DMS 273 treated with DMSO at 0.1 percent for 48 hours (cell line): ENCODE results near the gene C1orf174.
"Not testable (repeated sequence)": the region's sequence is repeated elsewhere in the genome, so short reads cannot be mapped to it uniquely, and the experiment has no call there.

Source experiments
- DNase-seq: peaks from one replicate; lab custom pipeline; 2025; lab: John Stamatoyannopoulos, UW

Gene C1orf174

DNA sequence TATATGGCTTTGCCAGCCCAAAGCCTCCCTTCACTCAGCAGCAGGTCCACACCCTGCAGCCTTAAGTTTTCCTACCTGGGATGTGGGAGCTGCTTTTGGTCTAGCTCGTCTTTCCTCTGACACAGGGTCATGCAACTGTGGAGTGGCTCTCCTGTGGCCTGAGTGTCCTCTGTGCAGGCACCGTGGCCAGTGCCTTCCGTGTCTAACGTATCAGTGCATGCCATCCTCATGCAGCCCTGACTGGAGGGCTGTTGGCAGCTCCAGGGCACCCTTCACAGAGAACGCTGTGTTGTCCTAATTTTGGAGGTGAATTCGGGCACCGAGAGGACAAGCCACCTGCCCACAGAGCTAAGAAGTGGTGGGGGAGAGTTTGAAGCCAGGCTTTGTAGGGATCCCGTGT lies 25.7 kb upstream of the C1orf174 start:
- DNase-seq = no peak

DNA sequence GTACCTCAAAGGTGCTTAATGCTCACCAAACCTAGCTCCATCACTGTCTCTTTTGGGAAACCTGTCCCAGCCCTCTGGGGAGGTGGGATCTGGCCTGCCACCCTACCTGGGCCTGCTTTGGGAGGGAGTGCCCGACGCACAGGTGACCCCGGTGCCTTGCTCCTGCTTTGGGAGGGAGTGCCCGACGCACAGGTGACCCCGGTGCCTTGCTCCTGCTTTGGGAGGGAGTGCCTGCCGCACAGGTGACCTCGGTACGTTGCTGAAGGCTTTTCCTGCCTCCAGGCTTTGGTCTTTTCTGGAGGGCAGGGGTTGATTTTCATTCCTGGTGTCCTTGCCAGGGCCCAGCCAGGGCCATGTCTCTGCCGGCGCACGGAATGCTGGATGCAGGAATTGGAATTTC lies 25.2 kb upstream of the C1orf174 start:
- no peak for DNase-seq

GRCh38 chr1:3924825-3925220 lies 24.8 kb upstream of the C1orf174 start:
- peak; percentile 60 for DNase-seq

DNA sequence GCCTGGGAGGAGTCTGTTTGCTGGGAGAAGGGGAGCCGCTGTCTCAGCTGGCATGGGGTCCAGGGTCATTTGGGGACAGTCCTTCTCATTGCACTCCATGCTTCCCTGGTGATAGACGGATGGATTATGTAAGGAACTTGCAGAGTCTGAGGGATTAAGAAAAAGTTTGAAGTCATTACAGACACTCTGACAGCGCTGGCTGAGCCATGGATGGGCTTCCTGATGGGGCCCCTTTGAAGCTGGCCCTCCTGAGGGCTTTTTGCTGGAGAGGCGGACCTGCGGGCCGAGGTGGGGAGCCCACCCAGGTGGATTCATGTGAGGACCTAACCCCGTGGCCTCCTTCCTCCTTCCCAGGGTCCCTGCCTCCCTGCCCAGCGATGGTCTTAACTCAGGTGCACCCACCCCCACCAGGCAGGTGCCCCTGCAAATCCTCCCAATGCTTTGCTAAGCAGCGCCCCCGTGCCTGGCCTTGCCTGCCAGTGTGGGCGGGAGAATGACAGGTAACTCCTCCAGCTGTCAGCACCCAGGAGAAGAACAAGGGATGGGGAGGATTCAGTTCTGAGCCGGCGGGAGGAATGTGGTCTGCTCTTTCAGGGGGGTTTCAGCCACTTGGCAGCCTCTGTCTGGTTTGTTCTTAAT lies 24.2 kb upstream of the C1orf174 start:
- no peak for DNase-seq

DNA sequence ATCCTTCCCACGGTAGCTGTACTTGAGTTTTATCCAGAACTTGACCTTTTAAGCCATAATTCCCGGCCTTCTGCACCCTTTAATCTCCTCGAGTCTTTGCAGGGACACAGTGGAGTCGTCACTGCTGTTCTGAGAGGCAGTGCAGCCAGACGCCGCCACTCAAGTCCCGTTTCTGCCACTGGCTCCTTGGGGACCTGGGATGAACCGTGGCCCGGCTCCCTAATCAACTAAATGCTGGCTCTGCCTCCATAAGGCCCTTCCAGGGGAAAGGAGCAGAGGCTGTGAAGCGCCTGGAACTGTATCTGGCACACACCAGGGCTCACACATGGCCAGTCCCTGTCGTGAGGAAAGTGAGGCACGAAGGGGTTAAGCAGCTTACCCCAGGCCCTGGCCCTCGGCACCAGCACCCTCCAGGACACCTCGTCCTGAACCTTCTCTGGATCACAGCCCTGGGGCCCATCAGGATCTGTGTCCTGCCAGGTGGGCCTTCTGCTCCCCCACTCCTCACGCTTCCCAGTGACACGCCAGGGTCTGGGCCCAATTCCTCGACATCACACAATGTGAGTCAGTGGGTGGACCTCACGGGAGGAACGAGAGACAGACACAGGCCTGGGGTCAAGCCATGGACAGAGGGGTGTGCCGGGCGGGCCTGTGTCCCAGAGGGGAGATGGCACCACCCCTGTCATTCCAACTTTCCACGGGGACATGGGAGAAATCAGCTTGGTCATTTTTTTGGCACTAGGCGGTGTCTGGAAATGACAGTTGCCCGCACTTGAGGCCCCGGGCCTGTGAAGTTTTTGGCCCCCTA lies 23.5 kb upstream of the C1orf174 start:
- DNase-seq = no peak

- DNase-seq = no peak
Observed at GRCh38 chr1:3922851-3923250, 22.8 kb upstream of the C1orf174 start.

GRCh38 chr1:3922201-3922725 lies 22.2 kb upstream of the C1orf174 start:
- DNase-seq = no peak

DNA sequence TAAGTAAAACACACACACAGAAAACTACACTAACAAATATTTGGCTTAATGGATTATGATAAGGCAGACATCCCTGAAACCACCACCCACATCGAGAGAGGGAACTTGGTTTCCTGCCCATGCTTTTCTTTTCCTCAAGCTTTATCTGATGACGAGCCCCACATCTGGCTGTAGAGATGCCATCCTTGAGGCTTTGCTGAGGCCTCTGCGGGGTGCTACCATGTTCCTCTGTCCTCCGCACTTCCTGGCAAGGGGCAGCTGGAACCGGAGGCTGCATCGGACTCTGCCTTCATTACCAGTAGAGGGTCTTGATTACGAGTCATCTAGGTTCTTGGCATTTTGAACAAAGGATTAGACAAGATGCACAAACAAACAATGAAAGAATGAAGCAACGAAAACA lies 21.7 kb upstream of the C1orf174 start:
- no peak for DNase-seq

DNA sequence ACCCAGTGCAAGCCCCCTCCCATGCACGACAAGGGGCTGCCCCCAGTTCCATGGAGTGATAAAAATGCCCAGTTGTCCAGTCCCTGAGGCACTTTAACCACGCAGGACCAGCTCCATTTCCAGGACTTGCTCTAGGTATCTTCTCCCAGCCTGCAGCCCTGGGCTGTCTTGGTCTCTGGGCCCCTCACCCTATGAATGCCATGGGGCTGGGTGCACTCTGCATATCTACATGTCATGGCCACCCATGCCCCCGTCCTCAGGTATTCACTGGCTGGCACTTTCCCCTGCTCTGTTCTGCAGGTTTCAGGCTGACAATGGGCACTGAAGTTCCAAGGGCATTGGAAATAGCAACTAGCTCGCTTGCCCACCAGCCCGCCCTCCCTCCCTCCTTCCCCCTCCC lies 19.6 kb upstream of the C1orf174 start:
- DNase-seq = no peak

DNA sequence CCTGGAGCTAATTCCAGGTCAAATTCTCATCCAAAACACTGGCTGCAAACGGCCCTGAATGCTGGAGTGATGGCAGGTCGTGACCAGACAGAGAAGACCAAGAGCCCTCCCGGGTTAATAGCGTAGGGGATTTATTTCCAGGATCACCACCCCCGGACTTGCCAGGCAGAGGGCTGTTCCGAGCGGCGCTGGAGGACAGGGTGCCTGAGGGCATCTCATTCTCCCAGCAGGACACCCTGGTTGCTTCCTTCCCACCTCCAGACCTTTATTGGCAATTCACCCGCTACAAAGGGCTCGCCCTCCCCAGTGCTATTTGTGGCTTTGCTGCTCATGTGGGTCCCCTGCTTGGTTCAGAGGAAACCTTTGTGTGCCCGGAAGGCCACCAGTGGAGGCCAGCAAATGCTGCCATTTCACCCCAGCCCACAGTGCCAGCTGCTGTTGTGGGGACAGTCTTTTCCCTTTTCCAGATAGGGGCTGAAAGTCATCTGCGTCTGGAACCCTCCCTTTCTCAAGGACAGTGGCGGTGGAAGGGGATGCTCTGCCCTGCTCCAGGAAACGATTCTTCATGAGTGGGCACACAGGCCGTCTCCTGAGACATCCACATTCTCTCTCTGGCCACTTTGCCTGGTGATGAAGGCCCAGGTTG lies 19.0 kb upstream of the C1orf174 start:
- no peak for DNase-seq

GRCh38 chr1:3918359-3918758 lies 18.3 kb upstream of the C1orf174 start:
- not testable (repeated sequence) for DNase-seq

- DNase-seq = no peak
Observed at GRCh38 chr1:3917761-3918160, 17.7 kb upstream of the C1orf174 start.

- no peak for DNase-seq
Observed at GRCh38 chr1:3915551-3916121, 15.6 kb upstream of the C1orf174 start.

- DNase-seq = no peak
Observed at GRCh38 chr1:3914911-3915310, 14.8 kb upstream of the C1orf174 start.

GRCh38 chr1:3914331-3914851 lies 14.3 kb upstream of the C1orf174 start:
- DNase-seq = no peak

DNA sequence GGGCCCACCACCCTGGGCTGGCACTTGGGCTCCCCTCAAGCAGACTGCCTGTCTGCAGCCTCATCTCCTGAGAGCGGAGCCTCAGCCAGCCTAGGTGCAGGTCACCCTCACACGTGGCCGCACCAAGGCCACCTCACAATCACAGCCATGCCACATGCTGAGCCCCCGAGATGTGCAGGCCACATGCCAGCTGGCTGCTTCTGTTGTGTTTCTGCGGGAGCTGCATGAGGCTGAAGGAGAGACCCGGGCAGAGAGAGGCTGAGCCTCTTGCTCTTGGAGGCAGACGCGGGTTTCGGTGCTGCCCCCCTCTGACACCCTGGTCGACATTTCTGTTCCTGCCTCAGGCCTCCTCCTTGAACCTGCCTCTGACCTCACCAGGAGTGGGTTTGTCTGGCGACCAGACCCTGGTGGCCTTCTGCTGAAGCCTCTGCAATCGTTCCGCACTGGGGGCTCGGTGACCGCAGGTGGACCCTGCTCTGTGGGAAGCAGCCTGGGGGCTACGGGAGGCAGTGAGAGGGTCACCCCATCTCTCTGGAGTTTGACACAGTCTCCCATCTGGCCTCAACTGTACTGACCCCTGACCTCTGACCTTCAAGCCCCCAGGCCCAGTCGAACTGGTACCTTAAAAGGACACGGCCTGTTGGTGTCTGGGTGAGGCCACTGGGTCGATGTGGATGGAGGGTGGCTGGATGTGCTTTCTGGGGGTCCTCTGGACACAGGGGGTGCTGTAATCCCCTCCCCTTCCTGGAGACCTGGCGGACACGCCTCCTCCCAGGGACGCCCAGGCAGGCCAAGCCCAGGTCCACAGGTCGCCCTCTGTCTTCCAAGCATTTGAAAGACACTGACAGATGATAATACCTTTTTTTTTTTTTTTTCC lies 13.0 kb upstream of the C1orf174 start:
- DNase-seq = no peak

GRCh38 chr1:3911981-3912808 lies 12.1 kb upstream of the C1orf174 start:
- DNase-seq = no peak

- peak; percentile 63 for DNase-seq
Observed at GRCh38 chr1:3910857-3911845, 11.1 kb upstream of the C1orf174 start.

DNA sequence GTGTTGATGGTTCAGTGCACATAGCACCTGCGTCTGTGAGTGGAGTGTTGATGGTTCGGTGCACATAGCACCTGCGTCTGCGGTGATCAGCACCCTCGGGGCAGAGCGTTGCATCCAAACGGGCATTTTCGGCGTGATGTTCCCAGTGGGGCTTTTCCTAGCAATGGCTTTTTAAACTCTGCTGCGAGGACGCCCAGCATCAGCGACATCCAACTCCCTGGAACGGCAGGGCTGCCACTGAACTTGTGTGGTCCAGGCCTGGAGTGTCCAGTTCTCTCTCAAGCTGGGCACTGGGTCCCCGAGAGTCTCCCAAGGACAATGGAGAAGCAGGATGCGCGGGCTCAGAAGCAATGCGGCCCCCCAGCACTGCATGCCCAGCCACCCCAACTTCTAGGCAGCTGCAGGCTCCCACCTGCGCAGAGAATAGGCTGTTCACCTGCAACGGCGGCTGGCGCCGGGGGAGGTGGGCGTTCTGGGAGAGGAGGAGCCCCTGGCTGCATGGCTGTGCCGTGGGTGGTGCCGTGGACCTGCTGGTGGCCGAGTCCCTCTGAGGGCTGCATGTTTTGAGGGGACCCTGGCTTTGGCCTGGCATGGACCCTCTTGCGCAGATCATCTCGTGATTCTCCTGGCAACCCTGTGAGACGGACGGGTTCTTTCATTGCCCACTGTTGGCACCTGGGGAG lies 10.1 kb upstream of the C1orf174 start:
- DNase-seq = no peak
